GM12875 (cell line): ENCODE measurements around the gene CEMP1.

Experiments
- H3K4me3 ChIP-seq: one replicate; pipeline ENCODE4 v1.5.1; 2011; ENCODE audit warnings: low read depth, low read length, control low read depth
- TF ChIP-seq, protein P1 (sequence below): IDR thresholded peaks from 2 replicates; pipeline ENCODE4 v1.5.1; 2011; ENCODE audit warnings: low read depth, mild to moderate bottlenecking, control low read depth, inconsistent platforms, low read length, moderate library complexity, borderline replicate concordance; ENCODE audit not compliant: insufficient read depth

The CEMP1 gene

DNA sequence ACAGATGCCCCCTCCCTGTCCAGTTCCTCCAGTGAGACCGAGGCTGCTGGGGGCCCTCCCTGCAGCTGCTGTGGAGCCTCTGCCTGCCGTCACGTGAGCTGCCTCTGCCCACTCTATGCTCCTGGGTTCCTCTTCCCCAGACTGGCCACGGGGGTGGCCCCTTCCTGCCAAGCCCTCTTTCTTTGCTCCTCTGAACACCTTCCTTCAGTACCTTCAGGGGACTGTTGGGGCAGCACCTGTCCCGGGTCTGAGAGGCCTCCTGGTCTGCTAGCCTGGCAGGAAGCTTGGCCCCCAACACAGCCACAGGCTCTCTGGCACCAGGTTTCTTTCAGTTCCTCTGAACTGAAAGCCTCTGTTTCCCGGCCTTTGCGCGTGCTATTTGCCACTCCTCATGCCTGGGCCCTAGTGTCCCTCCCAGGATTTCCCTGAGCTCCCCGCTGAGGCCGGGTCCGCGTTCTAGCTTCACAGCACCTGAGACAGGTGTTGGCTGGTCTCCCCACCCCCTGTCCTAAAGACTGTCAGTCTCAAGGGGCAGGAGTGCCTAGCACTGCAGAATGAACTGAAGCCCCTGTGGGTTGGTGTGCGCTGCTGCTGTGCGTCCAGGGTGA, 24.1 kb downstream of the CEMP1 start:
- no peak overlapping the region for H3K4me3 ChIP-seq
- TF ChIP-seq, protein P1, sequence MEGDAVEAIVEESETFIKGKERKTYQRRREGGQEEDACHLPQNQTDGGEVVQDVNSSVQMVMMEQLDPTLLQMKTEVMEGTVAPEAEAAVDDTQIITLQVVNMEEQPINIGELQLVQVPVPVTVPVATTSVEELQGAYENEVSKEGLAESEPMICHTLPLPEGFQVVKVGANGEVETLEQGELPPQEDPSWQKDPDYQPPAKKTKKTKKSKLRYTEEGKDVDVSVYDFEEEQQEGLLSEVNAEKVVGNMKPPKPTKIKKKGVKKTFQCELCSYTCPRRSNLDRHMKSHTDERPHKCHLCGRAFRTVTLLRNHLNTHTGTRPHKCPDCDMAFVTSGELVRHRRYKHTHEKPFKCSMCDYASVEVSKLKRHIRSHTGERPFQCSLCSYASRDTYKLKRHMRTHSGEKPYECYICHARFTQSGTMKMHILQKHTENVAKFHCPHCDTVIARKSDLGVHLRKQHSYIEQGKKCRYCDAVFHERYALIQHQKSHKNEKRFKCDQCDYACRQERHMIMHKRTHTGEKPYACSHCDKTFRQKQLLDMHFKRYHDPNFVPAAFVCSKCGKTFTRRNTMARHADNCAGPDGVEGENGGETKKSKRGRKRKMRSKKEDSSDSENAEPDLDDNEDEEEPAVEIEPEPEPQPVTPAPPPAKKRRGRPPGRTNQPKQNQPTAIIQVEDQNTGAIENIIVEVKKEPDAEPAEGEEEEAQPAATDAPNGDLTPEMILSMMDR: 0 out of 2 replicates have a peak, but pooled peaks have one; percentile 22

GRCh38 chr16:2505695-2506094, 25.5 kb downstream of the CEMP1 start:
- H3K4me3 ChIP-seq: no peak overlapping the region
- TF ChIP-seq, protein P1: no peak

DNA sequence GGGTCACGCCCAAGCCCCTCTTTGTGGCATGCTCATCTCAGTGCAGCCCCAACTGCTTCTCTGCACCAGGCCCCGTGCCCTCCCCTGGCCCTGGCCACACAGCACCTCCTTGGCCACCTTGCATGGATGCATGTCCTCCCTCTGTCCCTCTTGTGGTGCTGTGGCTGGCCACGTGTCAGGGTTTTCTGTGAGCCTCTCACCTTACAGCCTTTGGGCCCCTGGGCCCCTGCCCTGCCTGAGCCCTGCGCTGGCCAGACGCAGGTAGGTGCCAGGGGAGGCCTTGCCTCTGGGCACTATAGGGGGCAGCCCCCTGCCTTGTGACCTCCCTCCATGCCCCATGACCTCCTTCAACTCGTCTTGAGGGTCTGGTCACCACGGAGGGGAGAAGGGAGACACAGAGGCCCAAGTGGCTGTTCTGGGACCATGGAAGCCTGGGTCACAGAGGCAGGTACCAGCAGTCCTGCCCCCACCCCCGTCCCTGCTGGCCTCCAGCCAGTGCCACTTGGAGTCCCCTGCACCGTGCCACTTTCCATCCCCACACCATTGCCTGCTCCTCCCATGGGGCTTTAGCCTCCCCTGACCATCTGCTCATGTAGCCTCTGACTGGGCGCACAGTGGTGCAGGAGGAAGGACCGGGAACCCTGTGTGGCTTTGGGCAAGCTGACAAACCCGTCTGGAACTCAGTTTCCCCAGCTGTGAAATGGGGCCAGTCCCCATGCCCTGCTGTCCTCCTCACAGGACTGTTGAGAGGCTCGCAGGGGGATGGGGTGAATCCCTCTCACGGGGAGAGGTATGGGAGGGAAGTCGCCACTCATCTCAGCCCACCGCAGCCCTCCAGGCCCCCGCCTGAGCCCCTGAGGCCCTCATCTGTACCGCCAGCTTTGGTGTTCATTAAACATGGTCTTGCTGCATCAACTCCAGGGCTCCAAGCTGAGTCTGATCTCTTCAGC, 29.0 kb downstream of the CEMP1 start:
- TF ChIP-seq, protein P1: no peak
- H3K4me3 ChIP-seq: no peak overlapping the region

DNA sequence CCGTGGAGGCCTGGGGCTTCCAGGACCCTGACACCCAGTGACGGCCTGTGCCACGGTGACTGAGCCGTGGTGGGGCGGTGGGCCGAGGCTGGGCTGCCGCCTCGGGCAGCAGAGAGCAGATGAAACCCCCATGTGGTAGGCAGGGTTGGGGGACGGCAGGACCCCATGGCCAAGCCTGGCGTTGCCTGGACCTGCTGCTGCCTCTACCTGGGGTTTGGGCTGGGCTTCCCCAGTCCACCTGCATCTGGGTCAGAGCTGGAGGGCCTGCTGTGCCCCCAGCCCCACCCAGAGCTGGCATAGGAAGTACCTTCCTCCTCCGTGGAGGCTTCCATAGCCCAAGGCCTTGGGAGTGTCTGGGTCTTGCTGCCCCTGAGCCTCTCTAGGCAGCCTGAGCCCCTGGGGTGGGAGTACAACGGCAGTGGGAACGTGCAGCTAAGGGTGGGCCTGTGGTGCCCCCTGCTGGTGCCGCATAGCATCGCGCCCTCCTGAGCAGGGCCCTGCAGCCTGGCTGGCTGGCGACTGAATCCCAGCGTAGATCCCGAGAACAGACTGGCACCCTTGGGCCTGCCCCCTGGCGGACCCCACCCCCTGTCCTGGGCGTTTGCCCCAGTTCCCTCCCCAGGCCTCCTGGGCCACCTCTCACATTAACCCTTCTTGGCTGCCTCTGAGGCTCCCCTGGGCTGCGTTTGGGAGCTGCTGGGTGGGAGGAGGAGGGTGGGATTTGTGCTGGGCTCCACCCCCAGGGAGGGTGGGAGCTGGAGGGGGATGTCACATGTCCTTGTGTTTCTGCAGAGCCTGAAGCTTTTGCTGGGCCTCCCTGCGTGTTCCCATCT, 30.1 kb downstream of the CEMP1 start:
- H3K4me3 ChIP-seq: no peak overlapping the region
- TF ChIP-seq, protein P1: peak; percentile 99

GRCh38 chr16:2500430-2500917, 30.7 kb downstream of the CEMP1 start:
- TF ChIP-seq, protein P1: no peak

GRCh38 chr16:2499890-2500429, 31.2 kb downstream of the CEMP1 start:
- TF ChIP-seq, protein P1: no peak

More at GRCh38 chr16:2500430-2500917, 30.7 kb downstream of the CEMP1 start:
- H3K4me3 ChIP-seq: no peak overlapping the region

More at GRCh38 chr16:2499890-2500429, 31.2 kb downstream of the CEMP1 start:
- no peak overlapping the region for H3K4me3 ChIP-seq
